Left lung (tissue), 10 donors: ENCODE data around the gene DOCK4. TPM values are rescaled to one million over a fixed set of nuclear protein-coding genes. Genes with fewer than 3 reads are reported as not detected.

Experiments used
- ATAC-seq: fragments of 200-7000 bp; cut with Tn5 transposase; one replicate; pipeline ENCODE4 v1.9.1; 2020; ENCODE audit warnings: moderate library complexity
- DNase-seq, 4 donors: peaks; one replicate each; pipeline ENCODE4 v3.0.0-alpha.2; 2013 to 2020
- H3K27ac ChIP-seq, 2 donors: fragments of 200-600 bp; sonication (generic) in 1 of 2; one replicate each; pipeline versions ENCODE4 v1.5.0 to v1.8.0; 2020 to 2021
- H3K27me3 ChIP-seq, 2 donors: fragments of 200-600 bp; sonication (generic) in 1 of 2; one replicate each; pipeline versions ENCODE4 v1.5.0 to v1.8.0; 2020 to 2021
- H3K36me3 ChIP-seq, 2 donors: fragments of 200-600 bp; sonication (generic) in 1 of 2; one replicate each; pipeline versions ENCODE4 v1.5.0 to v1.8.0; 2020 to 2021
- H3K4me1 ChIP-seq, 2 donors: fragments of 200-600 bp; one replicate each; pipeline ENCODE4 v1.8.0; 2021
- H3K4me3 ChIP-seq, 2 donors: fragments of 200-600 bp; sonication (generic) in 1 of 2; one replicate each; pipeline versions ENCODE4 v1.5.0 to v1.8.0; 2020 to 2021; ENCODE audit warnings: mild to moderate bottlenecking in 1 of 2
- H3K9me3 ChIP-seq, 2 donors: fragments of 200-600 bp; sonication (generic) in 1 of 2; one replicate each; pipeline versions ENCODE4 v1.5.0 to v1.8.0; 2020 to 2021
- intact Hi-C, 2 donors: fragments of 100-400 bp; cut with DNase I; formaldehyde crosslinking; loops; one replicate each; pipeline versions ENCODE4 v1.11.2 to v1.14.2; 2022
- polyA plus RNA-seq, 6 donors: library from polyadenylated mRNA; unstranded; fragments of 120-200 nt; gene quantifications; one replicate each; pipeline ENCODE4 v1.2.1, GENCODE V29; 2013; ENCODE audit not compliant: insufficient read length in 6 of 6
- total RNA-seq, 2 donors: library from RNA; stranded (reverse); fragmentation: NEBNext Ultra II Directional; extraction: Animal tissue kit (Norgen Biotek cat#: 25700); gene quantifications; one replicate each; pipeline ENCODE4 v1.2.1, GENCODE V29; 2021
- TF ChIP-seq, protein P1 (sequence below), 2 donors: fragments of 200-600 bp; sonication (generic) in 1 of 2; IDR thresholded peaks; one replicate each; pipeline versions ENCODE4 v1.5.0 to v1.8.0; 2021; ENCODE audit warnings: antibody characterized with exemption in 2 of 2
- donor health status: DM: no; HTN: yes; CAD: no.
- donor health status: DM: no; HTN: no; CAD: no.

Gene DOCK4
- total and polyA plus RNA-seq, 8 donors = 38.9 to 64.3 (median 52.5) TPM

DNA sequence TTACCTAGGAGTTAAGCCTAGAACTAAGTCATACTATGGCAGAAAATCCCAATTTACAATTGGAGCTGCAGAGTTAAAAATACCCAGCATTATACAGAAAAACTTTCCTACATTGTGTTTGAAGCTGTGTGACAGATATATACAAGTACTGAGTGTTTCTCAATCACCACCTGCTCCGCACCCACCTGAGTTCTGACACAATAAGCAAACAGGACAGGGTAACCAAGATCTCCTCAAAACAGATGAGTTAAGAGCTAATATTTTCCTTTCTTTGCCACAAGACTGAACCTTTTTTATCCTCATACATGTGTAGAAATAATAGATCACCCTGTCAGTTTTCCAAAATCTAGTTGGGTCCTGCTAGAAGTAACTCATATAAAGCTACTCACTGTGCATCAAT, 186.3 kb downstream of the DOCK4 start:
- TF ChIP-seq, protein P1, sequence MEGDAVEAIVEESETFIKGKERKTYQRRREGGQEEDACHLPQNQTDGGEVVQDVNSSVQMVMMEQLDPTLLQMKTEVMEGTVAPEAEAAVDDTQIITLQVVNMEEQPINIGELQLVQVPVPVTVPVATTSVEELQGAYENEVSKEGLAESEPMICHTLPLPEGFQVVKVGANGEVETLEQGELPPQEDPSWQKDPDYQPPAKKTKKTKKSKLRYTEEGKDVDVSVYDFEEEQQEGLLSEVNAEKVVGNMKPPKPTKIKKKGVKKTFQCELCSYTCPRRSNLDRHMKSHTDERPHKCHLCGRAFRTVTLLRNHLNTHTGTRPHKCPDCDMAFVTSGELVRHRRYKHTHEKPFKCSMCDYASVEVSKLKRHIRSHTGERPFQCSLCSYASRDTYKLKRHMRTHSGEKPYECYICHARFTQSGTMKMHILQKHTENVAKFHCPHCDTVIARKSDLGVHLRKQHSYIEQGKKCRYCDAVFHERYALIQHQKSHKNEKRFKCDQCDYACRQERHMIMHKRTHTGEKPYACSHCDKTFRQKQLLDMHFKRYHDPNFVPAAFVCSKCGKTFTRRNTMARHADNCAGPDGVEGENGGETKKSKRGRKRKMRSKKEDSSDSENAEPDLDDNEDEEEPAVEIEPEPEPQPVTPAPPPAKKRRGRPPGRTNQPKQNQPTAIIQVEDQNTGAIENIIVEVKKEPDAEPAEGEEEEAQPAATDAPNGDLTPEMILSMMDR (IDR thresholded peaks at IDR 0.05) = no peak
- Histone ChIP-seq H3K9me3 (no peaks in the 10 kb centered on the region), H3K36me3 (no peaks in the 10 kb centered on the region), H3K27ac (no peak overlapping the region), H3K4me3 (no peak overlapping the region), H3K4me1 (peaks cover 3 to 24% of the 10 kb centered on the region in 2 donors), H3K27me3 (no peaks in the 10 kb centered on the region)
- intact Hi-C loops = no loop called here
- DNase-seq = no peak
- peak; percentile 63 for ATAC-seq

DNA sequence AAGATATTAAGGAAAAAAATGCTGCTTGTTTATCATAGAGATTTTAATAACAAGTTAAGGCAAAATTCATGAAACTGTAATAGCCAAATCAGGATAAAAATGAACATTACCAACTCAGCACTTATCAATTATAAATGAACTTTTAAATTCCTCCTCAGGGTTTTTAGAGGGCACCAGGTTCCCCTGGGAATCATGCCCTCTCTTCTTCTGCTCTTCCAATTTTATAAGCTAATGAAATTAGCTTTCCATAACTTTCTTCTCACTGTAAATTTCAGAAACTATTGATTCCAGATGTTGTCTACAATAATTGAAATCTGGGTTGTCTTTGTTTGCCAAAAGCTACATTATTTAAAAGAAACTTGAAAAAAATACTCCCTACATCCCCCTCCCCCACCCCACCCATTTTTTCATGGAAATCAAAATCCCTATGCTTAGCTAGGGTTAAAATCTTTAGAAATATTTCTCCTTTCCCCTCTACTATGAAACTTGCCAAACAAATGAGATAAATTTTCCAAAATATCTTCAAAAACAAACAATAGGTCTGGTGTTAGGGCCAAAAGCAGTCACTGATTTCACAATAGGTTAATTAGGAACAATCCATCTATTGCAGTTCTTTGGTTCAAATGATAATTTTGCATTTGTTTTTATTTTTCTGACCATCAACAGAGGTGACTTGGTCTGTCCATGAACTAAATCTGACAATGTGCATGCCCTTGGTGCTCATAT, 187.7 kb downstream of the DOCK4 start:
- TF ChIP-seq, protein P1 (IDR thresholded peaks at IDR 0.05) = no peak
- H3K27me3 ChIP-seq = no peaks in the 10 kb centered on the region
- H3K36me3 ChIP-seq = no peaks in the 10 kb centered on the region
- ATAC-seq (no peak), DNase-seq (peak in 2 of 4 donors; percentile 22 to 35)
- intact Hi-C loops = no loop called here
- no peak overlapping the region for H3K4me3 ChIP-seq
- peaks cover 3 to 24% of the 10 kb centered on the region in 2 donors for H3K4me1 ChIP-seq
- H3K9me3 ChIP-seq = no peaks in the 10 kb centered on the region
- no peak overlapping the region for H3K27ac ChIP-seq

DNA sequence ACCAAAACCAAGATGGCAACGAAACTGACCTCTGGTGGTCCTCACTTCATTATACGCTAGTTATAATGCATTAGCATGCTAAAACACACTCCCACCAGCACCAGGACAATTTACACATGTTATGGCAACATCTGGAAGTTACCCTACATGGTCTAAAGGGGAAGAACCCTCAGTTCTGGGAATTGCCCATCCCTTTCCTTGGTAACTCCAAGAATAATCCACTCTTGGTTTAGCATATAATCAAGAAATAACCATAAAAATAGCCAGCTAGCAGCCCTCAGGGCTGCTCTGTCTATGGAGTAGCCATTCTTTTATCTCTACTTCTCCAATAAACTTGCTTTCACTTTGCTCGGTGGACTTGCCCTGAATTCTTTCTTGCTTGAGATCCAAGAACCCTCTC, 191.1 kb downstream of the DOCK4 start:
- TF ChIP-seq, protein P1 (IDR thresholded peaks at IDR 0.05) = no peak

DNA sequence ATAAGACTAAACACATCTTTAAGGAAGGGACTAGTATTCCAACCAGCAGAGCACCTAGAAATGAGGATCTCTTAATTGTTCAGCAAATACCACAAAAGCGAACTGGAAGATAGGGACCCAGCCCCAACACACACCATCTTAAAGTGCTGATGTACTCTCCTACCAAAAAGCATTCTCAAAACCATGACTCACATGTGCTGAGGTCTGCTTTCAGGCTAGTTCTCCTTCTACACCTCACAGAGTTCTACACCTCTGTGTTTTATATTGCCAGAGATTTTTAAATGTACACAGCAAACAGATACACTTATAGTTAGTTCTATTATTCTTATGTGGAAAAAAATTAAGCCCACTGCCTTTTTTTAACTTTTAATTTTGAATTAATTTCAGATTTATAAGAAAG, 191.9 kb downstream of the DOCK4 start:
- Histone ChIP-seq H3K27ac (no peak overlapping the region), H3K4me1 (peaks cover 3 to 18% of the 10 kb centered on the region in 2 donors), H3K36me3 (no peaks in the 10 kb centered on the region), H3K27me3 (no peaks in the 10 kb centered on the region), H3K4me3 (no peak overlapping the region), H3K9me3 (no peaks in the 10 kb centered on the region)
- no peak for DNase-seq
- TF ChIP-seq, protein P1 (IDR thresholded peaks at IDR 0.05) = no peak
- intact Hi-C loops = no loop called here
- ATAC-seq = no peak

More for the DNA sequence above, 191.1 kb downstream of the DOCK4 start:
- Histone ChIP-seq H3K27me3 (no peaks in the 10 kb centered on the region), H3K9me3 (no peaks in the 10 kb centered on the region), H3K4me3 (no peak overlapping the region), H3K36me3 (no peaks in the 10 kb centered on the region), H3K27ac (no peak overlapping the region), H3K4me1 (peaks cover 3 to 18% of the 10 kb centered on the region in 2 donors)
- DNase-seq = no peak
- intact Hi-C loops = no loop called here
- ATAC-seq = no peak

DNA sequence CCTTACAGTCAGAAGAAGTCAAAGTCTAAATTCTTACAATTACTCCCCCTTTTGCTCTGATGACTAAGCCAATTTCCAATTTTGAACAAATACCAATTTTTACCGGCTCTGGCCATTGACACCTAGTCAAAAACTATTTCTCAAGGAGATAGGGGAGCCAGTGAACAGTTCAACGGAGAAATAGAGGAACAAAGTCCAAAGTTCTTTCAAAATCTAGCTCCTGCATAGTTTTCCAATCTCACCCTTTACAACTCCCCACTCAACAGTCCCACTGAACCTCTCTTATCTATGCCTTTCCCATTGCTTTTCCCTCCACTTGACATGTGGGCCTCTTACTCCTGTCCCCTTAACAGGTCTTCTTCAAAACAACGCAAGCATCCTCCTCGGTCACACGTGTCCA, 192.9 kb downstream of the DOCK4 start:
- H3K9me3 ChIP-seq = no peaks in the 10 kb centered on the region
- peak overlapping the region in 1 of 2 donors; percentile 5 for H3K27ac ChIP-seq
- H3K36me3 ChIP-seq = no peaks in the 10 kb centered on the region
- no peak for DNase-seq
- intact Hi-C loops = no loop called here
- H3K4me1 ChIP-seq = peaks cover 0 to 24% of the 10 kb centered on the region in 2 donors
- H3K27me3 ChIP-seq = no peaks in the 10 kb centered on the region
- TF ChIP-seq, protein P1 (IDR thresholded peaks at IDR 0.05) = no peak
- H3K4me3 ChIP-seq = no peak overlapping the region
- ATAC-seq = no peak
